GM21526 (cell line): ENCODE measurements around the gene P2RY11.

Experiments used
- ATAC-seq: cut with Tn5 transposase; IDR thresholded peaks from one replicate; pipeline ENCODE4 v1.9.1; 2021; ENCODE audit warnings: moderate library complexity; ENCODE audit not compliant: unreplicated experiment, low FRiP score

Gene P2RY11

GRCh38 chr19:10092648-10093294 lies 18.7 kb upstream of the P2RY11 start:
- no peak for ATAC-seq

- ATAC-seq, result no peak
Observed at GRCh38 chr19:10093295-10094186, 18.0 kb upstream of the P2RY11 start.

- ATAC-seq, result no peak
Observed at GRCh38 chr19:10095622-10095947, 15.9 kb upstream of the P2RY11 start.

GRCh38 chr19:10095948-10096614 lies 15.4 kb upstream of the P2RY11 start:
- peak; percentile 63 for ATAC-seq

- ATAC-seq, result peak; percentile 1
Observed at GRCh38 chr19:10096615-10096963, 14.9 kb upstream of the P2RY11 start.

GRCh38 chr19:10100163-10100785 lies 11.2 kb upstream of the P2RY11 start:
- ATAC-seq, result no peak

- ATAC-seq, result peak; percentile 28
Observed at GRCh38 chr19:10102787-10103236, 8.7 kb upstream of the P2RY11 start.

GRCh38 chr19:10104130-10104513 lies 7.4 kb upstream of the P2RY11 start:
- ATAC-seq, result no peak

- ATAC-seq, result peak; percentile 43
Observed at GRCh38 chr19:10104665-10105508, 6.6 kb upstream of the P2RY11 start.

GRCh38 chr19:10105509-10106099 lies 5.9 kb upstream of the P2RY11 start:
- no peak for ATAC-seq

- peak; percentile 34 for ATAC-seq
Observed at GRCh38 chr19:10106100-10106936, 5.2 kb upstream of the P2RY11 start, which contains the start of gene PPAN. TSS of gene PPAN (plus strand) at chr19:10106362. CDS start at chr19:10106395, 33 bp downstream.

GRCh38 chr19:10107254-10107653 lies 4.2 kb upstream of the P2RY11 start:
- no peak for ATAC-seq

- ATAC-seq, result no peak
Observed at GRCh38 chr19:10107817-10108367, 3.6 kb upstream of the P2RY11 start.

- no peak for ATAC-seq
Observed at GRCh38 chr19:10109528-10109927, 2.0 kb upstream of the P2RY11 start.

- ATAC-seq, result no peak
Observed at GRCh38 chr19:10110076-10110971, 1.2 kb upstream of the P2RY11 start.

GRCh38 chr19:10110972-10111317 lies 548 bp upstream of the P2RY11 start:
- no peak for ATAC-seq

GRCh38 chr19:10112037-10112761 lies 706 bp downstream of the P2RY11 start:
- no peak for ATAC-seq
